Thoracic aorta (tissue), 2 donors: Measurements from ENCODE around the gene HBEGF. TPM values are rescaled to one million over a fixed set of nuclear protein-coding genes. Genes with fewer than 3 reads are reported as not detected.
A peak's percentile ranks its signal among the peaks of the same experiment; 100 is the strongest.

ENCODE experiments used
- ATAC-seq: fragments of 150-250 bp; one replicate; pipeline ENCODE4 v1.8.0; 2017; ENCODE audit warnings: low read depth; ENCODE audit not compliant: insufficient number of reproducible peaks, low FRiP score
- DNase-seq: peaks from one replicate; pipeline ENCODE4 v3.0.0-alpha.2; 2020; ENCODE audit warnings: low spot score
- H3K27ac ChIP-seq, 2 donors: fragments of 200-600 bp; sonication (generic); 1 replicate in 1 of 2; 2 replicates in 1 of 2; pipeline ENCODE4 v1.5.1; 2016; ENCODE audit warnings: mild to moderate bottlenecking in 2 of 2, moderate library complexity in 2 of 2
- H3K27me3 ChIP-seq: fragments of 200-600 bp; sonication (generic); replicated peaks from 2 replicates; pipeline ENCODE4 v1.6.0; 2016; ENCODE audit warnings: mild to moderate bottlenecking; ENCODE audit not compliant: insufficient read depth
- H3K36me3 ChIP-seq: fragments of 200-600 bp; sonication (generic); one replicate; pipeline ENCODE4 v1.5.1; 2016
- H3K4me1 ChIP-seq, 2 donors: fragments of 200-600 bp; sonication (generic); 1 replicate in 1 of 2; 2 replicates in 1 of 2; pipeline versions ENCODE4 v1.5.1 to v1.6.0; 2016; ENCODE audit warnings: low read depth in 2 of 2, mild to moderate bottlenecking in 1 of 2; ENCODE audit not compliant: control insufficient read depth in 1 of 2
- H3K4me3 ChIP-seq: fragments of 200-600 bp; sonication (generic); 2 replicates; pipeline ENCODE4 v1.5.1; 2016; ENCODE audit warnings: mild to moderate bottlenecking
- H3K9me3 ChIP-seq: fragments of 200-600 bp; sonication (generic); 2 replicates; pipeline ENCODE4 v1.5.1; 2016
- CTCF ChIP-seq: fragments of 200-600 bp; sonication (generic); IDR thresholded peaks from one replicate; pipeline ENCODE4 v1.5.1; 2019; ENCODE audit warnings: antibody characterized with exemption
- total RNA-seq, 2 donors: library from RNA; depleted of rRNA; stranded (reverse); fragments of >200 nt; gene quantifications; one replicate each; pipeline versions ENCODE4 v1.1.0 to v1.2.3, GENCODE V29; 2016

Gene HBEGF
- total RNA-seq, 2 donors from 2014 or later = 22.6 to 36.0 TPM

GRCh38 chr5:140312791-140313189, 33.6 kb downstream of the HBEGF start:
- H3K27me3 ChIP-seq = no peaks in the 10 kb centered on the region
- no peaks in the 10 kb centered on the region for H3K9me3 ChIP-seq
- H3K36me3 ChIP-seq = no peaks in the 10 kb centered on the region
- ATAC-seq (no peak), DNase-seq (no peak)
- TF ChIP-seq CTCF = no peak
- no peak overlapping the region for H3K4me3 ChIP-seq
- H3K4me1 ChIP-seq = peaks cover 3 to 25% of the 10 kb centered on the region in 2 donors
- H3K27ac ChIP-seq = peak overlapping the region; percentile 13 to 34

GRCh38 chr5:140312067-140312790, 34.2 kb downstream of the HBEGF start:
- Histone ChIP-seq H3K9me3 (no peaks in the 10 kb centered on the region), H3K4me1 (peaks cover 3 to 25% of the 10 kb centered on the region in 2 donors), H3K27me3 (no peaks in the 10 kb centered on the region), H3K27ac (peak overlapping the region; percentile 13 to 34), H3K36me3 (no peaks in the 10 kb centered on the region), H3K4me3 (no peak overlapping the region)
- no peak for TF ChIP-seq CTCF
- no peak for ATAC-seq
- peak; percentile 21 for DNase-seq

GRCh38 chr5:140311011-140311467, 35.4 kb downstream of the HBEGF start:
- Histone ChIP-seq H3K36me3 (no peaks in the 10 kb centered on the region), H3K27me3 (no peaks in the 10 kb centered on the region), H3K9me3 (no peaks in the 10 kb centered on the region), H3K4me1 (peaks cover 3 to 25% of the 10 kb centered on the region in 2 donors), H3K27ac (no peak overlapping the region), H3K4me3 (no peak overlapping the region)
- DNase-seq (no peak), ATAC-seq (peak; percentile 44)
- TF ChIP-seq CTCF = no peak

GRCh38 chr5:140310434-140310833, 36.0 kb downstream of the HBEGF start:
- DNase-seq (no peak), ATAC-seq (no peak)
- no peak overlapping the region for H3K4me3 ChIP-seq
- TF ChIP-seq CTCF = no peak
- H3K4me1 ChIP-seq = peaks cover 3 to 25% of the 10 kb centered on the region in 2 donors
- H3K27me3 ChIP-seq = no peaks in the 10 kb centered on the region
- H3K36me3 ChIP-seq = no peaks in the 10 kb centered on the region
- H3K9me3 ChIP-seq = no peaks in the 10 kb centered on the region
- H3K27ac ChIP-seq = no peak overlapping the region

GRCh38 chr5:140309706-140310249, 36.6 kb downstream of the HBEGF start:
- DNase-seq = no peak
- Histone ChIP-seq H3K9me3 (no peaks in the 10 kb centered on the region), H3K4me3 (no peak overlapping the region), H3K27ac (no peak overlapping the region), H3K36me3 (no peaks in the 10 kb centered on the region), H3K27me3 (no peaks in the 10 kb centered on the region), H3K4me1 (peaks cover 3 to 25% of the 10 kb centered on the region in 2 donors)
- TF ChIP-seq CTCF = no peak
- ATAC-seq = no peak
